ENCODE results near the gene CAMK2A. TPM values are rescaled to one million over a fixed set of nuclear protein-coding genes. Genes with fewer than 3 reads are reported as not detected.
A peak's percentile ranks its signal among the peaks of the same experiment; 100 is the strongest.

CAMK2A gene
- total and polyA plus RNA-seq, 2 experiments from 2014 or later = 0.18 TPM; not detected in 1

DNA sequence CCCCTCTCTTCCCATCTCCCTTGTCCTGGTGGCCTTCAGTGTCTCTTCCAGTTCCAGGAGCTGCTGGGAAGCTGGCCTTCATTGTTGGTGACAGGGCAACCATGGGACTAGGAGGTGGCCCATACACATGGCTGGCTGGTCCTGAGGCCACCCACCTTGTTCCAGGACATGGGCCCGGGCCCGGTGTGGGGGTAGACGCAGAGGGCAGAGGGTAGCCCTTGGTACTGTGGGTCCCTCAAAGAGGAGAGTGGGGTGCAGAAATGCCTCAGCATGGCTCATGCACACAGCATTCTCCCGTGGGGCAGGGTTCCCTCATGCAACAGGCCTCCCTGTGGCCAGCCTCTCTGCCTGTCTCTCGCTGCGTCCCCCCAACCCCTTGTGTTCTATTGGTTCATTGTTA, 78.9 kb downstream of the CAMK2A start (continued):
- TF ChIP-seq ZNF462 (CRISPR knock-in tag; IDR thresholded peaks at IDR 0.05) (no peak), POLR2AphosphoS5 (IDR thresholded peaks at IDR 0.05; ENCODE audit: low read depth) (no peak), STAT1 (IDR thresholded peaks at IDR 0.05; ENCODE audit: unreplicated experiment) (no peak), CREB1 (CRISPR knock-in tag; IDR thresholded peaks at IDR 0.05; ENCODE audit: low read depth) (no peak)

DNA sequence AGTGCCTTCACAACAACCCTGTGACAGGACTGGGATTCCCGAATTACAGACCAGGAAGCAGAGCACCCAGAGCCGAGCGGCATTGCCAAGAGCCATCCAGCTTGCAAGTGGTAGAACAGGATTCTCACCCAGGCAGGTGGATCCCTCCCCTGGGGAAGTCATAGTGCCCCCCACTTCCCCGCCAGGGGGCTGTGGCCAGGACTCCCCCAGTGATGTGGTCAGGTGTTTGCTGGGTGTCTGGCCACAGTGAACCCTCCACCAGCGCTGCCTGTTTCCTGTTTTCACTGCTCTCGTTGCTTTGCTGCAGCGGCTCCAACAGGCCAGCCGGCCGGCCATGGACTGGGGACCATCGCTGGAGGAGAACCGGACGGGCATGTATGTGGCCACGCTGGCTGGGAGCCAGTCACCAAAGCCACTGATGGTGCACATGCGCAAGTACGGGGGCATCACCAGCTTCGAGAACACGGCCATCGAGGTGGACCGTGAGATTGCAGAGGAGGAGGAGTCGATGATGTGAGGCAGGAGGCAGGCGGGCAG, 80.4 kb downstream of the CAMK2A start:
- ATAC-seq = no peak
- Histone ChIP-seq H4K20me1 (replicated peaks; ENCODE audit: insufficient read depth) (no peaks in the 10 kb centered on the region), H3K79me2 (replicated peaks; ENCODE audit: insufficient read depth) (no peaks in the 10 kb centered on the region), H3F3A (replicated peaks; ENCODE audit: low read depth) (0 out of 2 replicates have a peak, but pooled peaks cover 5% of the 10 kb centered on the region), H3K4me2 (no peak overlapping the region), H3K4me3 (no peak overlapping the region), H3K36me3 (ENCODE audit: insufficient read depth) (no peaks in the 10 kb centered on the region), H3K9me2 (ENCODE audit: insufficient read depth) (no peaks in the 10 kb centered on the region), H3K4me1 (ENCODE audit: insufficient read depth) (peaks cover 11% of the 10 kb centered on the region), H3K27me3 (ENCODE audit: insufficient read depth) (no peaks in the 10 kb centered on the region), H2AFZ (no peak overlapping the region; the same call in 1 of the 2 replicates), H3K27ac (ENCODE audit: low read depth) (no peak overlapping the region; the same call in 1 of the 2 replicates)
- peaks cover 18% of the 10 kb centered on the region for H3K27me3 Mint-ChIP-seq (ENCODE audit: insufficient read depth, low read depth, poor library complexity)
- H3K9me3 Mint-ChIP-seq = no peaks in the 10 kb centered on the region; the same call in 1 of the 3 replicates
- H3K27ac Mint-ChIP-seq = 0 out of 2 replicates have a peak overlapping the region, but pooled peaks have one; percentile 65
- no peaks in the 10 kb centered on the region; the same call in 2 of the 3 replicates for H3K36me3 Mint-ChIP-seq (ENCODE audit: low read depth)
- H3K4me3 Mint-ChIP-seq = no peak overlapping the region
- H3K4me1 Mint-ChIP-seq = peaks cover 55% of the 10 kb centered on the region
- no peak for DNase-seq (ENCODE audit: low spot score)
- TF ChIP-seq ZNF114 (CRISPR knock-in tag; IDR thresholded peaks at IDR 0.05) (no peak), POLR2AphosphoS5 (IDR thresholded peaks at IDR 0.05; ENCODE audit: low read depth) (no peak), CREB1 (CRISPR knock-in tag; IDR thresholded peaks at IDR 0.05; ENCODE audit: low read depth) (no peak), JUNB (IDR thresholded peaks at IDR 0.05; ENCODE audit: unreplicated experiment) (no peak), EZH2 (IDR thresholded peaks at IDR 0.05; ENCODE audit: low read depth, unreplicated experiment) (no peak), ZNF462 (CRISPR knock-in tag; IDR thresholded peaks at IDR 0.05) (no peak)
- TF ChIP-seq, protein P1, sequence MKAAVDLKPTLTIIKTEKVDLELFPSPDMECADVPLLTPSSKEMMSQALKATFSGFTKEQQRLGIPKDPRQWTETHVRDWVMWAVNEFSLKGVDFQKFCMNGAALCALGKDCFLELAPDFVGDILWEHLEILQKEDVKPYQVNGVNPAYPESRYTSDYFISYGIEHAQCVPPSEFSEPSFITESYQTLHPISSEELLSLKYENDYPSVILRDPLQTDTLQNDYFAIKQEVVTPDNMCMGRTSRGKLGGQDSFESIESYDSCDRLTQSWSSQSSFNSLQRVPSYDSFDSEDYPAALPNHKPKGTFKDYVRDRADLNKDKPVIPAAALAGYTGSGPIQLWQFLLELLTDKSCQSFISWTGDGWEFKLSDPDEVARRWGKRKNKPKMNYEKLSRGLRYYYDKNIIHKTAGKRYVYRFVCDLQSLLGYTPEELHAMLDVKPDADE (IDR thresholded peaks at IDR 0.05) = no peak
